Adrenal gland (tissue), 12 donors: Measurements from ENCODE around the gene ZMYND8. TPM values are rescaled to one million over a fixed set of nuclear protein-coding genes. Genes with fewer than 3 reads are reported as not detected.
"Not testable (repeated sequence)": the region's sequence is repeated elsewhere in the genome, so short reads cannot be mapped to it uniquely, and the experiment has no call there.

Experiments
- DNase-seq, 7 donors: peaks; one replicate each; pipeline ENCODE4 v3.0.0-alpha.2; 2019 to 2020
- H3K27ac ChIP-seq, 5 donors: fragments of 200-600 bp; sonication (generic) in 4 of 5; 1 replicate in 3 of 5; 2 replicates in 2 of 5; pipeline versions ENCODE4 v1.5.1 to v1.8.0; 2016 to 2020; ENCODE audit warnings: mild to moderate bottlenecking in 1 of 5
- H3K27me3 ChIP-seq: fragments of 200-600 bp; 2 replicates; pipeline ENCODE4 v1.8.0; 2021
- H3K36me3 ChIP-seq, 2 donors: fragments of 200-600 bp; replicated peaks in 1 of 2; 1 replicate in 1 of 2; 2 replicates in 1 of 2; pipeline versions ENCODE4 v1.5.1 to v1.8.0; 2018 to 2022
- H3K4me1 ChIP-seq, 2 donors: fragments of 200-600 bp; replicated peaks in 1 of 2; 1 replicate in 1 of 2; 2 replicates in 1 of 2; pipeline versions ENCODE4 v1.5.1 to v1.8.0; 2018 to 2021
- H3K4me3 ChIP-seq, 4 donors: fragments of 200-600 bp; sonication (generic) in 3 of 4; one replicate each; pipeline ENCODE4 v1.5.1; 2016 to 2018
- H3K9me3 ChIP-seq, 3 donors: fragments of 200-600 bp; sonication (generic) in 1 of 3; replicated peaks in 1 of 3; 1 replicate in 2 of 3; 2 replicates in 1 of 3; pipeline versions ENCODE4 v1.5.1 to v1.8.0; 2016 to 2021
- POLR2A ChIP-seq, 2 donors: fragments of 450-650 bp; IDR thresholded peaks; one replicate each; pipeline ENCODE4 v1.6.1; 2017; ENCODE audit warnings: antibody characterized with exemption in 2 of 2, mild to moderate bottlenecking in 2 of 2, moderate library complexity in 1 of 2
- WGBS, 4 donors: extraction: QIAGEN DNeasy Blood & Tissue Kit in 2 of 4; methylation state at CpG; one replicate each; pipeline versions ENCODE4 v1.1.5 to v1.1.7; 2013 to 2017; 5-methylcytosine and 5-hydroxymethylcytosine counted together
- intact Hi-C, 2 donors: fragments of 100-400 bp; cut with DNase I; formaldehyde crosslinking; loops; one replicate each; pipeline versions ENCODE4 v1.14.1 to v1.15.0; 2022 to 2023
- polyA plus RNA-seq, 3 donors: library from polyadenylated mRNA; stranded (reverse); fragments of 200-250 nt in 2 of 3; fragments of 350-450 nt in 1 of 3; fragmentation: Illumina TruSeq in 1 of 3; extraction: RNeasy Lipid Tissue Mini Kit (QIAGEN cat#74804) in 1 of 3; gene quantifications; one replicate each; pipeline ENCODE4 v1.2.3, GENCODE V29; 2013 to 2014
- total RNA-seq, 9 donors: library from RNA; depleted of rRNA in 4 of 9; stranded (reverse); fragments of >200 nt in 4 of 9; fragments of 120-200 nt in 1 of 9; fragmentation: NEBNext Ultra II Directional in 1 of 9; extraction: Animal tissue kit (Norgen Biotek cat#: 25700) in 1 of 9; gene quantifications; one replicate each; pipeline versions ENCODE4 v1.1.0 to v1.2.4, GENCODE V29; 2013 to 2023
- TF ChIP-seq, protein P1 (sequence below), 6 experiments: fragments of 450-650 bp in 4 of 6; fragments of 200-600 bp in 2 of 6; sonication (generic) in 1 of 6; IDR thresholded peaks; 1 replicate in 5 of 6; 2 replicates in 1 of 6; pipeline versions ENCODE4 v1.5.1 to v1.8.0; 2016 to 2021; ENCODE audit warnings: antibody characterized with exemption in 6 of 6, mild to moderate bottlenecking in 2 of 6, moderate library complexity in 1 of 6
- donor health status: healthy with polysubstance abuse.
- donor health status: Bipolar disorder and iron deficiency.
- donor health status: DM: yes; HTN: yes; CAD: no.
- donor health status: DM: no; HTN: no; CAD: no.
- donor health status: DM: no; HTN: no; CAD: no.
- donor health status: DM: yes; HTN: yes; CAD: no.

Gene ZMYND8
- total and polyA plus RNA-seq, 12 donors, result 37.0 to 116 (median 67.2) TPM

- TF ChIP-seq, protein P1, sequence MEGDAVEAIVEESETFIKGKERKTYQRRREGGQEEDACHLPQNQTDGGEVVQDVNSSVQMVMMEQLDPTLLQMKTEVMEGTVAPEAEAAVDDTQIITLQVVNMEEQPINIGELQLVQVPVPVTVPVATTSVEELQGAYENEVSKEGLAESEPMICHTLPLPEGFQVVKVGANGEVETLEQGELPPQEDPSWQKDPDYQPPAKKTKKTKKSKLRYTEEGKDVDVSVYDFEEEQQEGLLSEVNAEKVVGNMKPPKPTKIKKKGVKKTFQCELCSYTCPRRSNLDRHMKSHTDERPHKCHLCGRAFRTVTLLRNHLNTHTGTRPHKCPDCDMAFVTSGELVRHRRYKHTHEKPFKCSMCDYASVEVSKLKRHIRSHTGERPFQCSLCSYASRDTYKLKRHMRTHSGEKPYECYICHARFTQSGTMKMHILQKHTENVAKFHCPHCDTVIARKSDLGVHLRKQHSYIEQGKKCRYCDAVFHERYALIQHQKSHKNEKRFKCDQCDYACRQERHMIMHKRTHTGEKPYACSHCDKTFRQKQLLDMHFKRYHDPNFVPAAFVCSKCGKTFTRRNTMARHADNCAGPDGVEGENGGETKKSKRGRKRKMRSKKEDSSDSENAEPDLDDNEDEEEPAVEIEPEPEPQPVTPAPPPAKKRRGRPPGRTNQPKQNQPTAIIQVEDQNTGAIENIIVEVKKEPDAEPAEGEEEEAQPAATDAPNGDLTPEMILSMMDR (IDR thresholded peaks at IDR 0.05), result peak in 1 of 6 experiments; percentile 14
- TF ChIP-seq POLR2A (IDR thresholded peaks at IDR 0.05), result no peak
- Histone ChIP-seq H3K4me1 (peaks cover 0 to 22% of the 10 kb centered on the region in 2 donors), H3K27ac (peak overlapping the region in 1 of 5 donors; percentile 22), H3K27me3 (no peaks in the 10 kb centered on the region), H3K4me3 (no peak overlapping the region), H3K36me3 (no peaks in the 10 kb centered on the region), H3K9me3 (no peaks in the 10 kb centered on the region)
- DNase-seq, result no peak
- intact Hi-C loops, result loop anchor here (5.0 to 10.0 kb wide), 4 partner anchors 106 to 186 kb away; no protein-coding TSS in a partner anchor
- WGBS, 4 donors, result 71 to 81% (median 76%) methylated on average over 5 of the region's 5 CpGs
Observed at GRCh38 chr20:47382746-47383415, 26.4 kb upstream of the ZMYND8 start.

GRCh38 chr20:47380481-47380880, 24.0 kb upstream of the ZMYND8 start:
- 47 to 58% (median 55%) methylated on average over 4 of the region's 4 CpGs for WGBS, 4 donors
- no peaks in the 10 kb centered on the region for H3K36me3 ChIP-seq
- H3K4me3 ChIP-seq, result no peak overlapping the region
- H3K27me3 ChIP-seq, result no peaks in the 10 kb centered on the region
- no peaks in the 10 kb centered on the region for H3K9me3 ChIP-seq
- TF ChIP-seq, protein P1 (IDR thresholded peaks at IDR 0.05), result no peak
- no peak for TF ChIP-seq POLR2A (IDR thresholded peaks at IDR 0.05)
- H3K4me1 ChIP-seq, result peaks cover 0 to 22% of the 10 kb centered on the region in 2 donors
- intact Hi-C loops, result loop anchor here (5.0 to 10.0 kb wide), 4 partner anchors 103 to 183 kb away; no protein-coding TSS in a partner anchor
- DNase-seq, result peak in 2 of 7 donors; percentile 37 to 39
- peak overlapping the region in 1 of 5 donors; percentile 1 for H3K27ac ChIP-seq

- WGBS, 4 donors, result 92 to 93% (median 93%) methylated on average over 15 of the region's 15 CpGs
- no peaks in the 10 kb centered on the region for H3K27me3 ChIP-seq
- H3K27ac ChIP-seq, result no peak overlapping the region
- H3K4me1 ChIP-seq, result peaks cover 0 to 22% of the 10 kb centered on the region in 2 donors
- intact Hi-C loops, result loop anchor here (5.0 to 10.0 kb wide), 4 partner anchors 102 to 182 kb away; no protein-coding TSS in a partner anchor
- no peak for DNase-seq
- no peaks in the 10 kb centered on the region for H3K36me3 ChIP-seq
- TF ChIP-seq, protein P1 (IDR thresholded peaks at IDR 0.05), result no peak
- no peak for TF ChIP-seq POLR2A (IDR thresholded peaks at IDR 0.05)
- no peak overlapping the region for H3K4me3 ChIP-seq
- no peaks in the 10 kb centered on the region for H3K9me3 ChIP-seq
Observed at GRCh38 chr20:47379433-47380150, 23.1 kb upstream of the ZMYND8 start.

DNA sequence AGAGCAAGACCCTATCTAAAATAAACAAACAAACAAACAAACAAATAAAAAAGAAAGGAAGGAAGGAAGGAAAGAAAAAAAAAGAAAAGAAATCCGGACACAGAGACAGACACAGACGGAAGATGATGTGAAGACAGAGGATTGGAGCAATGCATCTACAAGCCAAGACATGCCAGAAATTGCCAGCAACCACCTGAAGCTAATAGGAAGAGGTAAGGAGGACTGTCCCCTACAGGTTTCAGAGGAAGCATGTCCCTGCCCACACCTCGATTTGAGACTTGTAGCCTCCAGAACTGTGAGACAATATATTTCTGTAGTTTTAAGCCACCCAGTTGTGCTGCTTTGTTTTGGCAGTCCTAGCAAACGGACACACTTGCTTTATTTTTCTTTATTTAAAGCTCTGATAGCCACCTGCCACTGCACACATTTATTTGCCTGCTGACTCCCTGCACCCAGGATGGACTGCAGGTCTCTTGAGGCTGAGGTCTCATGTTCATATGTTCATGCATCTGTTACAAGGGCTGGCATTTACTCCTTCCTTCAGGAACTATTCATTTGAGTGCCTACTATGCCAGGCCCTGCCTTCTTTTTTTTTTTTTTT, 20.7 kb upstream of the ZMYND8 start:
- no peaks in the 10 kb centered on the region for H3K27me3 ChIP-seq
- H3K9me3 ChIP-seq, result no peaks in the 10 kb centered on the region
- peaks cover 0 to 7% of the 10 kb centered on the region in 2 donors for H3K4me1 ChIP-seq
- no peak overlapping the region for H3K27ac ChIP-seq
- intact Hi-C loops, result no loop called here
- no peak overlapping the region for H3K4me3 ChIP-seq
- 78 to 82% (median 80%) methylated on average over 4 of the region's 4 CpGs for WGBS, 4 donors
- TF ChIP-seq, protein P1 (IDR thresholded peaks at IDR 0.05), result no peak
- TF ChIP-seq POLR2A (IDR thresholded peaks at IDR 0.05), result no peak
- DNase-seq, result no peak
- H3K36me3 ChIP-seq, result no peaks in the 10 kb centered on the region

DNA sequence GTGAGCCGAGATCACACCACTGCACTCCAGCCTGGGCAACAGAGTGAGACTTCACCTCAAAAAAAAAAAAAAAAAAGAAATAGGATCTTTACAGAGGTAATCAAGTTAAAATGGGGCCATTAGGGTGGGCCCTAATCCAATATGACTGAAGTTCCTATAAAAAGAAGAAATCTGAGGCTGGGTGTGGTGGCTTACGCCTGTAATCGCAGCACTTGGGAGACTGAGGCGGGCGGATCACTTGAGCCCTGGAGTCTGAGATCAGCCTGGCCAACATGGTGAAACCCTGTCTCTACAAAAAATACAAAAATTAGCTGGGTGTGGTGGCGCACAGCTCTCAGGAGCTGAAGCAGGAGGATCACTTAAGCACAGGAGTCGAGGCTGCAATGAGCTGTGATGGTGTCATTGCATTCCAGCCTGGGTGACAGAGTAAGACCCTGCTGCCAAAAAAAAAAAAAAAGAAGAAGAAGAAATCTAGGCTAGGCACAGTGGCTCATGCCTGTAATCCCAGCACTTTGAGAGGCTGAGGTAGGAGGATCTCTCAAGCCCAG, 19.7 kb upstream of the ZMYND8 start:
- H3K36me3 ChIP-seq, H3K27me3 ChIP-seq, DNase-seq, H3K27ac ChIP-seq, H3K4me3 ChIP-seq, intact Hi-C loops, H3K4me1 ChIP-seq, H3K9me3 ChIP-seq: not testable (repeated sequence)
- WGBS, 4 donors, result 93 to 96% (median 95%) methylated on average over 7 of the region's 7 CpGs

DNA sequence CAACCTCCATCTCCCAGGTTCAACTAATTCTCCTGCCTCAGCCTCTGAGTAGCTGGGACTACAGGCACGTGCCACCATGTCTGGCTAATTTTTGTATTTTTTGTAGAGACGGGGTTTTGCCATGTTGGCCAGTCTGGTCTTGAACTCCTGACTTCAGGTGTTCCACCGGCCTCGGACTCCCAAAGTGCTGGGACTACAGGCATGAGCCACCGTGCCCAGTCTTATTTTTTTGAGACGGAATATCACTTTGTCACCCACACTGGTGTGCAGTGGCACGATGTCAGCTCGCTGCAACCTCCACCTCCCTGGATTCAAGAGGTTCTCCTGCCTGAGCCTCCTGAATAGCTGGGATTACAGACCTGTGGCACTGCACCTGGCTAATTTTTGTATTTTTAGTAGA, 17.6 kb upstream of the ZMYND8 start:
- H3K27ac ChIP-seq, intact Hi-C loops, H3K9me3 ChIP-seq, H3K36me3 ChIP-seq, DNase-seq, H3K27me3 ChIP-seq, H3K4me1 ChIP-seq, H3K4me3 ChIP-seq: not testable (repeated sequence)
- 79 to 97% (median 91%) methylated on average over 6 to 8 of the region's 8 CpGs for WGBS, 4 donors
